Glutamatergic neuron (in vitro differentiated cells): ENCODE data around the gene KDM5B. TPM values are rescaled to one million over a fixed set of nuclear protein-coding genes. Genes with fewer than 3 reads are reported as not detected.

Source experiments
- DNase-seq: peaks from one replicate; pipeline ENCODE4 v3.0.0; 2022
- H3K27ac Mint-ChIP-seq: one replicate; pipeline ENCODE4 v1.8.0; 2020; ENCODE audit warnings: mild to moderate bottlenecking, mixed read lengths, inconsistent platforms; ENCODE audit not compliant: unreplicated experiment
- H3K27me3 Mint-ChIP-seq: one replicate; pipeline ENCODE4 v1.8.0; 2020; ENCODE audit warnings: mild to moderate bottlenecking, moderate library complexity, mixed read lengths, inconsistent platforms; ENCODE audit not compliant: unreplicated experiment
- H3K36me3 Mint-ChIP-seq: one replicate; pipeline ENCODE4 v1.8.0; 2020; ENCODE audit warnings: mild to moderate bottlenecking, mixed read lengths, inconsistent platforms; ENCODE audit not compliant: unreplicated experiment
- H3K4me1 Mint-ChIP-seq: one replicate; pipeline ENCODE4 v1.8.0; 2020; ENCODE audit warnings: mild to moderate bottlenecking, low read depth, mixed read lengths, inconsistent platforms; ENCODE audit not compliant: unreplicated experiment
- H3K4me3 Mint-ChIP-seq: one replicate; pipeline ENCODE4 v1.8.0; 2020; ENCODE audit warnings: mild to moderate bottlenecking, mixed read lengths, inconsistent platforms; ENCODE audit not compliant: unreplicated experiment
- H3K9me3 Mint-ChIP-seq: one replicate; pipeline ENCODE4 v1.8.0; 2020; ENCODE audit warnings: mild to moderate bottlenecking, moderate library complexity, mixed read lengths, inconsistent platforms; ENCODE audit not compliant: unreplicated experiment
- CTCF ChIP-seq: fragments of 200-600 bp; sonication (generic); IDR thresholded peaks from one replicate; pipeline ENCODE4 v1.5.0; 2021; ENCODE audit not compliant: partially characterized antibody, unreplicated experiment
- total RNA-seq: library from RNA; stranded (reverse); fragmentation: NEBNext Ultra II Directional; extraction: Animal tissue kit (Norgen Biotek cat#: 25700); gene quantifications from one replicate; pipeline ENCODE4 v1.2.1, GENCODE V29; 2021; ENCODE audit not compliant: unreplicated experiment

KDM5B gene
- total RNA-seq, 1 donor from 2014 or later: 338 TPM

- Mint-ChIP-seq H3K27ac (no peak overlapping the region), H3K4me1 (peaks cover 23% of the 10 kb centered on the region), H3K9me3 (peaks cover 7% of the 10 kb centered on the region), H3K36me3 (no peaks in the 10 kb centered on the region), H3K27me3 (peaks cover 3% of the 10 kb centered on the region), H3K4me3 (no peak overlapping the region)
- TF ChIP-seq CTCF: no peak
- DNase-seq: no peak
Observed at GRCh38 chr1:202701200-202701599, 107.0 kb downstream of the KDM5B start.

GRCh38 chr1:202700061-202700460, 108.2 kb downstream of the KDM5B start:
- peaks cover 23% of the 10 kb centered on the region for H3K4me1 Mint-ChIP-seq
- no peak overlapping the region for H3K4me3 Mint-ChIP-seq
- H3K9me3 Mint-ChIP-seq: peaks cover 7% of the 10 kb centered on the region
- H3K36me3 Mint-ChIP-seq: no peaks in the 10 kb centered on the region
- DNase-seq: no peak
- H3K27ac Mint-ChIP-seq: no peak overlapping the region
- peaks cover 5% of the 10 kb centered on the region for H3K27me3 Mint-ChIP-seq
- no peak for TF ChIP-seq CTCF

GRCh38 chr1:202698276-202698675, 109.9 kb downstream of the KDM5B start:
- H3K27me3 Mint-ChIP-seq: peaks cover 5% of the 10 kb centered on the region
- H3K36me3 Mint-ChIP-seq: no peaks in the 10 kb centered on the region
- H3K9me3 Mint-ChIP-seq: peaks cover 5% of the 10 kb centered on the region
- no peak for DNase-seq
- no peak for TF ChIP-seq CTCF
- no peak overlapping the region for H3K4me3 Mint-ChIP-seq
- peaks cover 17% of the 10 kb centered on the region for H3K4me1 Mint-ChIP-seq
- H3K27ac Mint-ChIP-seq: no peak overlapping the region

- no peaks in the 10 kb centered on the region for H3K36me3 Mint-ChIP-seq
- DNase-seq: peak; percentile 37
- H3K27me3 Mint-ChIP-seq: peaks cover 5% of the 10 kb centered on the region
- no peak overlapping the region for H3K27ac Mint-ChIP-seq
- peaks cover 19% of the 10 kb centered on the region for H3K4me1 Mint-ChIP-seq
- H3K4me3 Mint-ChIP-seq: no peak overlapping the region
- no peak for TF ChIP-seq CTCF
- peaks cover 5% of the 10 kb centered on the region for H3K9me3 Mint-ChIP-seq
Observed at GRCh38 chr1:202697038-202697437, 111.2 kb downstream of the KDM5B start.

- H3K27me3 Mint-ChIP-seq: peaks cover 11% of the 10 kb centered on the region
- no peaks in the 10 kb centered on the region for H3K36me3 Mint-ChIP-seq
- peaks cover 11% of the 10 kb centered on the region for H3K9me3 Mint-ChIP-seq
- H3K4me1 Mint-ChIP-seq: peaks cover 39% of the 10 kb centered on the region
- no peak overlapping the region for H3K27ac Mint-ChIP-seq
- TF ChIP-seq CTCF: no peak
- H3K4me3 Mint-ChIP-seq: no peak overlapping the region
- DNase-seq: no peak
Observed at GRCh38 chr1:202694314-202694713, 113.9 kb downstream of the KDM5B start.
